Activated naive CD4-positive, alpha-beta T cell treated with anti-CD3 and anti-CD28 coated beads for 36 hours (primary cell): ENCODE measurements around the gene SLC13A4. TPM values are rescaled to one million over a fixed set of nuclear protein-coding genes. Genes with fewer than 3 reads are reported as not detected.

Experiments used
- CTCF ChIA-PET: fragments of 350-600 bp; sonication (Branson Sonifier 250); formaldehyde crosslinking; loops from one replicate; lab custom pipeline; 2021; ENCODE audit warnings: antibody characterized with exemption; lab: Charles Lee
- DNase-seq: peaks from one replicate; pipeline ENCODE4 v3.0.0-alpha.2; 2020
- H3K27ac Mint-ChIP-seq: one replicate; pipeline ENCODE4 v1.8.0; 2021; ENCODE audit warnings: mild to moderate bottlenecking, mixed read lengths
- H3K27me3 Mint-ChIP-seq: one replicate; pipeline ENCODE4 v1.8.0; 2021; ENCODE audit warnings: low read depth, mixed read lengths
- H3K36me3 Mint-ChIP-seq: one replicate; pipeline ENCODE4 v1.8.0; 2021; ENCODE audit warnings: low read depth, mixed read lengths
- H3K4me1 Mint-ChIP-seq: one replicate; pipeline ENCODE4 v1.8.0; 2021; ENCODE audit warnings: low read depth, mixed read lengths
- H3K4me3 Mint-ChIP-seq: one replicate; pipeline ENCODE4 v1.8.0; 2021; ENCODE audit warnings: mild to moderate bottlenecking, moderate library complexity, mixed read lengths
- H3K9me3 Mint-ChIP-seq: one replicate; pipeline ENCODE4 v1.8.0; 2021; ENCODE audit warnings: mixed read lengths
- intact Hi-C: fragments of 100-400 bp; cut with micrococcal nuclease; formaldehyde crosslinking; loops from one replicate; pipeline ENCODE4 v1.15.1; 2023
- total RNA-seq, 2 experiments: library from RNA; stranded (reverse); gene quantifications; one replicate each; pipeline ENCODE4 v1.2.3, GENCODE V29; 2021

Gene SLC13A4
- total RNA-seq, 2 experiments from 2014 or later: not detected

DNA sequence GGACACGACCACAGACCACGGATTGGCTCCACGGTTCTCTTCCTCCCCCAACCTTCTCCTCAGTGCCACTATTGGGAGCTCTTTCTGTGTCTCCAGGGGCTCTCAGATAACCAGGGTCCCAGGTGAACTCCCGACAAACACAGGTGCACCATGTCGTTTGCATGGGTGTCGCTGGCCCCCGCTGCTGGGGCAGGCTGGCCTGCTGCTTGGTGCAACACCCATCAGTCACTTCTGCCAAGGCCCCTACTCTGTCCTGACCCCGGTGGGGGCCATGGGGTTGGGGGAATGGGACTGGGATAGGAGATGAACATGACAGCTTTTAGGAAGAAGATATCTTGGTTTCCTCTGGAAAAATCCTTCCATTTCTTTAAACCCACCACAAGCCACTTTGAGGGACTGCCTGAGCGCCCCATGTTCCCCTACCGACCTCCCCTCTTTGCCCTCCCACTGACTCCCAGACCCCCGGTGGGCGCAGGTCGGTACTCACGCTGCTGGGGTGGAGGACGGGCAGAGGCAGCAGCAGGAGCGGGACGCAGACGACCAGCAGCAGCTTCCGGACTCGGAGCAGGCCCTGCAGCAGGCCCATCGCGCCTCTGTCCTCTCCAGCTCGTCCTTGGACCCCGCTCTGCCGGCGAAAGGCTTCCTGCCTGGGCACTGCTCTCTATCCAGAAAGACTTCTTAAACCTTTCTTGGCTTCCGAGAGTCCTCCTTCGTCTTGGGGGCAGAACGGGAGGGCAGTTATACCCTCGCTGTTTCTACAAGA, 894 bp downstream of the SLC13A4 start:
- CTCF ChIA-PET: no interaction called here
- no peak overlapping the region for H3K27ac Mint-ChIP-seq
- DNase-seq: no peak
- H3K27me3 Mint-ChIP-seq: peaks cover 7% of the 10 kb centered on the region
- intact Hi-C loops: no loop called here
- no peak overlapping the region for H3K4me3 Mint-ChIP-seq
- no peaks in the 10 kb centered on the region for H3K4me1 Mint-ChIP-seq
- H3K36me3 Mint-ChIP-seq: no peaks in the 10 kb centered on the region
- no peaks in the 10 kb centered on the region for H3K9me3 Mint-ChIP-seq

DNA sequence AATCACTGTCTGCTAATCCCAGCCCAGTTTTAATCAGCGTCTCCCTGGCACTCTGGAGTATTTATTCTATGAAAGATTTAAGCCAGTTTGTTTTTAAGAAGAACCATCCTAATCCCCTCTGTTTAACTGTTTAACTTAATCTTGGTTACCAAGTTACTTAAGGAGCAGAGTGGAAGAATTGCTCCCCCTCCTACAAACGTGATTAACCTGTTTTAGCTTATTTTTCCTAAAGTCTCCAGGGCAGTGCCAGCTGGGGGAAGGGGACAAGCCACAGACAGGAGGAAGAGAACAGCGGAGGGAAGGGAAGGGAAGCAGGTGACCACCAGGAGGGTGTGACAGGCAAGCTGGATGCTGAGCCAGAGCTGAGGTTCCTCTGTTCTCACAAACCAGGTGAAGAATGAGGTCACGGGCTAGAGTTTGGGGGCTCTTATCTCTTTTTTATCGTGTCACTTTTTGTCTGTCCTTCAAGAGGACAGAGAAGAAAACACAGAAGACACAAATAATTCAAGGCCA, 1.7 kb downstream of the SLC13A4 start:
- Mint-ChIP-seq H3K27me3 (peaks cover 7% of the 10 kb centered on the region), H3K4me3 (no peak overlapping the region), H3K9me3 (no peaks in the 10 kb centered on the region), H3K4me1 (no peaks in the 10 kb centered on the region), H3K27ac (no peak overlapping the region), H3K36me3 (no peaks in the 10 kb centered on the region)
- intact Hi-C loops: no loop called here
- DNase-seq: no peak
- CTCF ChIA-PET: no interaction called here

DNA sequence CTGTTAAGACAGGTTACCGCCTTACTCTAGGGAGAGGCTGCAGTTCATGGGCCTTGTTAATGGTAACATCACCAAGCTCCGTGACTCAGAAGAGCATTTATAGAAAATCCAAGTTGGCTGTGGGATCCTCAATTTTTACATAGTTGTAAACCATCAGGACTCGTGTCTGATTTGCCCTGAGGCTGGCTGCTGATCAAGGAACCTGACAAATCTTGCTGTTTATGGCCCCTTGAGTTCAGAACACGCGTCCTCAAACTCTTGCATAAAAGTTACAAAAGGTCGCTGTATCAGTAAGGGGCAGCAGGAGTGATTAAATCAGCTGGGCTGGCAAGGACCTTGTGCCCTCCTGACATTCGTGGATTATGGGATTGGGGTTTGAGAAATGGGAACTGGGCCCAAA, 4.6 kb downstream of the SLC13A4 start:
- no peak overlapping the region for H3K4me3 Mint-ChIP-seq
- DNase-seq: no peak
- CTCF ChIA-PET: no interaction called here
- no peaks in the 10 kb centered on the region for H3K9me3 Mint-ChIP-seq
- peaks cover 13% of the 10 kb centered on the region for H3K27me3 Mint-ChIP-seq
- intact Hi-C loops: no loop called here
- H3K4me1 Mint-ChIP-seq: no peaks in the 10 kb centered on the region
- no peak overlapping the region for H3K27ac Mint-ChIP-seq
- H3K36me3 Mint-ChIP-seq: no peaks in the 10 kb centered on the region

DNA sequence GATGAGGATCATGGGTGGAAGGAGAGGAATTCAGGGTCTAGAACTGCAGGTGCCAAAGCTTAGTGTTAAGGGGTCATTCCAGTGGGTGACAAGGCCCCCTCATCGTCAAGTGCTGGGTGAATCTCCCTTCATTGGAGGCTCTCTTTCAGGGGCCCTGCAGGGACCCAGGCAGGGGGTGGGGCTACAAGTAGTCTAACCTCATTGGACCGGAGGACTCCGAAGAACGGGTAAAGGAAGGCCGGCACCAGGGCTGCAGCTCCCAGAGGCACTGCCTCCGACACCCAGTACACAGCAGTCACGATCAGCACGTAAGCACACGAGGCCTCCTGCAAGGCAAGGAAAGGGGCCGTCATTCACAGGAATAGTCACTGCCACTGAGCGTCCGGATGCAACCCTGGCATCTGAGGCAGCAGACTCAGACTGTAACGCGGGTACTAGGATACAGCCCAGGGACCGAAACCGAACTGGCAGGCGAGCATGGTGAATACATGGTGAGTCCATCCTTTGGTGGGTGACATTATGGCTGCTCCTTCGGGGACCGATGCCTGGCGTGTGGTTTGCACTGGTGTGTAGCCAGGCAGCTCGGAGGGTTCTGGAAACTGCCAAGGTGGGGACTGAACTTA, 6.7 kb downstream of the SLC13A4 start:
- CTCF ChIA-PET: interaction anchor here (0.6 to 1.5 kb wide), 3 partner anchors 10 to 89 kb away, joined by 3 to 6 read pairs (median 5); no protein-coding TSS in a partner anchor
- Mint-ChIP-seq H3K9me3 (no peaks in the 10 kb centered on the region), H3K27ac (no peak overlapping the region), H3K36me3 (no peaks in the 10 kb centered on the region), H3K27me3 (peaks cover 20% of the 10 kb centered on the region), H3K4me3 (no peak overlapping the region), H3K4me1 (no peaks in the 10 kb centered on the region)
- intact Hi-C loops: no loop called here
- DNase-seq: no peak

DNA sequence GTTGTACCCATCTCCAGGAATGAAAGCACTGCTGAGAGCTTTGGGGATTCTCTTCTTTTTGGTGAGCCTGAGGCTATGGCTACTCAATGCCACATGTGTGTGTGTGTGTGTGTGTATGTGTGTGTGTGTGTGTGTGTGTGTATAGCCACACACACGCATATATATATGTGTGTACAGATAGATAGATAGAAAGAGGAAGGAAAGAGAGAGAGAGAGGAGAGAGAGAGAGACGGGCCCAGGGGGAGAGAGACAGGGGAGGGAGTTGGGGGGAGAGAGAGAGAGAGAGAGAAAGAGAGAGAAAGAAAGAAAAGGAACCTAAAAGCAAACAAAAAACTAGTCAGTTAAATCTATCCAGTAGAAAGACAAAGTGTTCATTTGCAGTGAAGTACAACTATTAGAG, 8.3 kb downstream of the SLC13A4 start:
- no peak overlapping the region for H3K4me3 Mint-ChIP-seq
- no peak overlapping the region for H3K27ac Mint-ChIP-seq
- CTCF ChIA-PET: interaction anchor here (1.5 to 1.6 kb wide), 2 partner anchors 9 to 15 kb away, joined by 4 to 6 read pairs; no protein-coding TSS in a partner anchor
- intact Hi-C loops: no loop called here
- no peaks in the 10 kb centered on the region for H3K4me1 Mint-ChIP-seq
- H3K27me3 Mint-ChIP-seq: peaks cover 16% of the 10 kb centered on the region
- H3K9me3 Mint-ChIP-seq: no peaks in the 10 kb centered on the region
- no peak for DNase-seq
- no peaks in the 10 kb centered on the region for H3K36me3 Mint-ChIP-seq

DNA sequence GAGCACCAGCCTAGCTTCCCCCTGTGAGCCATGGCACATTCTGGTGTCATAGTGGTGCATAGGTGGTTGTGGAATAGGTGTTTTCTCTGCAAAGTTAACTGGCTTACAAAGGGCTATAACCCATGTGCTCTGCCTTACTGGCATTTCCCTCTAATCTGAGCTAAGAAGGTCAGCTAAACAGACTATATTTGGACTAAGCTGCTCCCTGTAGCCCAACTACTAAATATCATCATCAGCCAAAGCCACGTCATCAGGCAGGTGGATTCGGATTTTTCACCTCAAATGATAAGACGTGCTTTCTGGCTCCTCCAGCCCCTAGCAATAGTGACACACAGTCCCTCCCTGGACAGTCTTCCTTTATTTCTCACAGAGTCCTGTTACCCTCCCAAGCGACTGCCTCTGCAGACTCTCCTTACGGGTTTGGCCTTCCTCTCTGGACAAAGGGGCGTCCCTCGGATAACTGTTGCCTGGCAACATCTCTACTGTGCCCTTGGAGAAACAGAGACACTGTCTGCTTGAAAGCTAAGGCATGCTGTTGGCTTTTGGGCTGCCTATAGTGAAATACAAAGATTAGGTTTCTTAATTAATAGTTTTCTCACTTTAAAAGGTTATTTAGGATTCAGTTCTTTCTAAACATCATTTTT, 9.1 kb downstream of the SLC13A4 start:
- intact Hi-C loops: no loop called here
- Mint-ChIP-seq H3K4me3 (no peak overlapping the region), H3K9me3 (no peaks in the 10 kb centered on the region), H3K27ac (no peak overlapping the region), H3K36me3 (no peaks in the 10 kb centered on the region), H3K4me1 (no peaks in the 10 kb centered on the region), H3K27me3 (peaks cover 15% of the 10 kb centered on the region)
- no peak for DNase-seq
- CTCF ChIA-PET: interaction anchor here (0.6 to 1.6 kb wide), 3 partner anchors 13 to 73 kb away, joined by 3 to 4 read pairs (median 3); no protein-coding TSS in a partner anchor

DNA sequence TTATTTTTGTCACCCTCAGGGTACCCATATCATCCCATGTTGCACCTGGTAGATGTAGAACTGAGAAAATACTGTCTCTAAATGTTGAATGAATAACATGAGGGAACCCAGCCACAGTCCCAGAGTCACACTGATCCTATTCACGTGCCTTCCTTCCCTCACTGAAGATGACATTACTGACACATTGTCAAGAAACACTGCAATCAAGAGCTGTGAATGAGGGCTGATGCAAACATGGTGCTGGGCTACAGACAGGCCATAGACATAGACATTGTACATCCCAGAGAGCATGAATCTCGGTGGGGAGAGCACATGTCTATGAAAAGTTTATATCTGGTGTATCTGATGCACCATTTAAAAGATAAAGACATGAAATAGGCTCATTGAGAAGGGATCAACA, 9.8 kb downstream of the SLC13A4 start:
- Mint-ChIP-seq H3K36me3 (no peaks in the 10 kb centered on the region), H3K4me1 (no peaks in the 10 kb centered on the region), H3K27me3 (peaks cover 15% of the 10 kb centered on the region), H3K27ac (no peak overlapping the region), H3K4me3 (no peak overlapping the region), H3K9me3 (no peaks in the 10 kb centered on the region)
- CTCF ChIA-PET: interaction anchor here (0.6 to 1.2 kb wide), 3 partner anchors 14 to 335 kb away, joined by 3 read pairs; no protein-coding TSS in a partner anchor
- DNase-seq: no peak
- intact Hi-C loops: no loop called here

DNA sequence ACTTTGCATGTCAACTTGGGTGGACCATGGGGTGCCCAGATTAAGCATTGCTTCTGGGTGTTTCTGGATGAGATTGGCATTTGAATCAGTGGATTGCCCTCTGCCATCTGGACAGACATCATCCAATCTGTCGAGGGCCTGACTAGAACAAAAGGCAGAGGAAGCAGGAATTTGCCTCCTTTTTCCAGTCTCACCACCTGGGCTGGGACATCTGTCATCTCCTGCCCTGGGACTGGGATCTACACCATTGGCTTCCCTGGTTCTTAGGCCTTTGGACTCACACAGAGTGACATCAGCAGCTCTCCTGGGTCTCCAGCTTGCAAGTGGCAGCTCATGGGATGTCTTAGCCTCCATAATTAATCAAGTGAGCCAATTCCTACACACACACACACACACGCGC, 10.3 kb downstream of the SLC13A4 start:
- CTCF ChIA-PET: interaction anchor here (0.7 kb wide), 1 partner anchor 335 kb away, joined by 3 read pairs; no protein-coding TSS in a partner anchor
- H3K36me3 Mint-ChIP-seq: no peaks in the 10 kb centered on the region
- no peak for DNase-seq
- H3K27me3 Mint-ChIP-seq: peaks cover 13% of the 10 kb centered on the region
- intact Hi-C loops: no loop called here
- no peaks in the 10 kb centered on the region for H3K9me3 Mint-ChIP-seq
- H3K27ac Mint-ChIP-seq: no peak overlapping the region
- no peaks in the 10 kb centered on the region for H3K4me1 Mint-ChIP-seq
- H3K4me3 Mint-ChIP-seq: no peak overlapping the region

DNA sequence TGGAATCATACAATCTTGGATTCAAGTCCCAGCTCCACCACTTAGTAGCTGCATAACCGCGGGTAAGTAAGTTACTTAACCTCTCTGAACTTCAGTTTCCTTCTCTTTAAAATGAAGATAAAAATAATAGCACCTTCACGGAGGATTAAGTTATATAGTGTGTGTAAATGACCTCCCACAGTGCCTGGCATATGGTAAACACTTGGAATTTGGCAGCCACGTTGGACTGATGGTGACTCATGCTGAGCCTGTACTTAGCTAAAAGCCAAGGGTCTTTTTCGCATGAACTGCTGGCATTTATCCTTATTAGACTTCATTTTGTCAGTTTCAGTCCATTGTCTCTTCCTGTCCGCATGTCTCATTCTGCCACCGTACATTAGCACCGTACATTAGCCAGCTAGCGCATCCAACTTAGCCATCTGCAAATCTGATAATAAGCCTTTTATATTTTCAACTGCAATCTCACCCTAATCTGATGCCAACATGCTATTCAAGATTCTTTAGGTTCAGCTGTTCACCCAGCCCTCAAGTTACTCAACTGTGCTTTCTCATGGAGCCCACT, 11.2 kb downstream of the SLC13A4 start:
- intact Hi-C loops: no loop called here
- H3K27me3 Mint-ChIP-seq: peaks cover 13% of the 10 kb centered on the region
- no peaks in the 10 kb centered on the region for H3K9me3 Mint-ChIP-seq
- H3K4me3 Mint-ChIP-seq: no peak overlapping the region
- no peak for DNase-seq
- no peaks in the 10 kb centered on the region for H3K36me3 Mint-ChIP-seq
- CTCF ChIA-PET: no interaction called here
- no peaks in the 10 kb centered on the region for H3K4me1 Mint-ChIP-seq
- H3K27ac Mint-ChIP-seq: no peak overlapping the region

DNA sequence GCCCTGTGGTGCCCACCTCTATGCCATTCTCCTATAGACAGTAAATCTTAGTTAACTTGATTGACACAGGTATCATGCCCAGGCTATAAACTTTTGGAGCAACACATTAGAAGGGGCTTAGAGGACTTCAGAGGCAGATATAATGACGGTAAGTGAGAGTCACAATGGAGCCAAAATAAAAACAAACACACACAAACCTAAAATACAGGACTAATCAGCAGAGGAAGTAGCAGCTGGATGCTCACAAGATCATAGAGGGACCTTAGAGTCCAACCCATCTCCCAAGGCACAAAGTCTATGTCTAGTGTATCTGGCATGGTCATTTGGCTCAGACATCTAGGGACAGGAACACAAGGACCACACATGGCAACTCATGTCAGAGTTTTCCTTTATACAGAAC, 12.3 kb downstream of the SLC13A4 start:
- CTCF ChIA-PET: interaction anchor here (1.6 kb wide), 1 partner anchor 11 kb away, joined by 4 read pairs; no protein-coding TSS in a partner anchor

DNA sequence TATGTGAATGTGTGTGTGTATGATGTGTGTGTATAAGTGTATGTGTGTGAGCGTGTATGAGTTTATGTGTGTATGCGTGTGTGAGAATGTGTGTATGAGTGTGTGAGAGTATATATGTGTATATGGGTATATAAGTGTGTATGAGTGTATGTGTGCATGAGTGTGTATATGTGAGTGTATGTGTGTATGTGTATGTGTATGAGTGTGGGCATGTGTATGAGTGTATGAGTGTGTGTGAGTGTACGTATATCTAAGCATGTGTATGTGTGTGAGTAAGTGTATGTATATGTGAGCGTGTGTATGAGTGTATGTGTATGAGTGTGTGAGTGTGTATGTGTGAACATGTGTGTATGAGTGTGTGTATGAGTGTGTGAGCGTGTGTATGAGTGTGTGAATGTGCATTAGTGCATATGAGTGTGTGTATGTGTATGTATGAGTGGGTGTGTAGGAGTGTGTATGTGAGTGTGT, 12.9 kb downstream of the SLC13A4 start:
- Mint-ChIP-seq H3K36me3 (no peaks in the 10 kb centered on the region), H3K4me1 (no peaks in the 10 kb centered on the region)

More for the DNA sequence above, 12.3 kb downstream of the SLC13A4 start:
- no peaks in the 10 kb centered on the region for H3K4me1 Mint-ChIP-seq
- no peak for DNase-seq
- H3K27ac Mint-ChIP-seq: no peak overlapping the region
- H3K9me3 Mint-ChIP-seq: no peaks in the 10 kb centered on the region
- intact Hi-C loops: no loop called here
- no peak overlapping the region for H3K4me3 Mint-ChIP-seq
- peaks cover 8% of the 10 kb centered on the region for H3K27me3 Mint-ChIP-seq
- H3K36me3 Mint-ChIP-seq: no peaks in the 10 kb centered on the region

More for the DNA sequence above, 12.9 kb downstream of the SLC13A4 start:
- no peaks in the 10 kb centered on the region for H3K9me3 Mint-ChIP-seq
- H3K27me3 Mint-ChIP-seq: peaks cover 7% of the 10 kb centered on the region
- CTCF ChIA-PET: interaction anchor here (1.6 kb wide), 1 partner anchor 10 kb away, joined by 4 read pairs; no protein-coding TSS in a partner anchor
- H3K27ac Mint-ChIP-seq: no peak overlapping the region
- H3K4me3 Mint-ChIP-seq: no peak overlapping the region
- intact Hi-C loops: no loop called here
- DNase-seq: no peak
